K562 (cell line): Measurements from ENCODE around the gene LRRC59. TPM values are rescaled to one million over a fixed set of nuclear protein-coding genes. Genes with fewer than 3 reads are reported as not detected.
A peak's percentile ranks its signal among the peaks of the same experiment; 100 is the strongest.

Experiments used
- ASH1L ChIP-seq: fragments of 450-650 bp; IDR thresholded peaks from 2 replicates; pipeline ENCODE4 v1.6.1; 2018; ENCODE audit warnings: borderline replicate concordance, mild to moderate bottlenecking, low read depth; ENCODE audit not compliant: partially characterized antibody
- ATF1 ChIP-seq, 2 experiments: fragments of 450-650 bp in 1 of 2; IDR thresholded peaks; 2 replicates each; pipeline ENCODE4 v1.6.1; 2016; ENCODE audit warnings: missing compliant biosample characterization in 1 of 2, missing genetic modification characterization in 1 of 2
- CGGBP1 ChIP-seq: fragments of 250-450 bp; sonication (Bioruptor Pico); IDR thresholded peaks from 2 replicates; pipeline ENCODE4 v1.9.0; 2021; ENCODE audit warnings: mild to moderate bottlenecking
- GTF2F1 ChIP-seq: IDR thresholded peaks from 2 replicates; pipeline ENCODE4 v1.6.1; 2011; ENCODE audit warnings: low read depth, low read length, improper control_type of control experiment
- HDAC3 ChIP-seq: fragments of 450-650 bp; IDR thresholded peaks from 2 replicates; pipeline ENCODE4 v1.6.1; 2018; ENCODE audit warnings: borderline replicate concordance, mild to moderate bottlenecking, moderate library complexity; ENCODE audit not compliant: partially characterized antibody
- RAD51 ChIP-seq: fragments of 450-650 bp; IDR thresholded peaks from 2 replicates; pipeline ENCODE4 v1.7.1; 2016; ENCODE audit warnings: low read depth, mild to moderate bottlenecking, borderline replicate concordance
- TAF9B ChIP-seq: fragments of 450-650 bp; IDR thresholded peaks from 2 replicates; pipeline ENCODE4 v1.6.1; 2018; ENCODE audit warnings: mild to moderate bottlenecking; ENCODE audit not compliant: partially characterized antibody
- ZBTB40 ChIP-seq, 2 experiments: fragments of 450-650 bp in 1 of 2; sonication (generic) in 1 of 2; formaldehyde crosslinking in 1 of 2; IDR thresholded peaks; 2 replicates each; pipeline versions ENCODE4 v1.7.1 to v1.9.0; 2016 to 2022; ENCODE audit warnings: inconsistent platforms in 1 of 2, mild to moderate bottlenecking in 1 of 2, missing genetic modification reagents in 1 of 2
- ZNF518B ChIP-seq: fragments of 250-450 bp; sonication (Bioruptor Pico); IDR thresholded peaks from 2 replicates; pipeline ENCODE4 v1.5.0; 2021; ENCODE audit warnings: mild to moderate bottlenecking, moderate library complexity
- ZNF740 ChIP-seq, 3 experiments: fragments of 200-800 bp in 1 of 3; sonication (Bioruptor generic) in 1 of 3; sonication (generic) in 1 of 3; formaldehyde crosslinking in 1 of 3; IDR thresholded peaks; 2 replicates each; pipeline versions ENCODE4 v1.6.1 to v1.8.0; 2016 to 2022; ENCODE audit warnings: mild to moderate bottlenecking in 2 of 3, missing compliant biosample characterization in 2 of 3, missing genetic modification characterization in 2 of 3, missing genetic modification reagents in 1 of 3
- polyA plus RNA-seq, 8 experiments: library from polyadenylated mRNA; depleted of rRNA in 4 of 8; stranded (reverse) in 5 of 8; unstranded in 3 of 8; fragments of >200 nt; fragmentation: Nextera tagmentation in 2 of 8; fragmentation: Illumina TruSeq in 1 of 8; extraction: Ambion mirVana in 2 of 8; extraction: Trizol in 1 of 8; gene quantifications; 2 replicates each; pipeline versions ENCODE4 v1.2.1 to v1.2.3, GENCODE V29; 2011 to 2014; ENCODE audit warnings: inconsistent platforms in 1 of 8, missing spikeins in 1 of 8
- total RNA-seq, 7 experiments: library from RNA; depleted of rRNA in 6 of 7; stranded (reverse); fragments of >200 nt in 6 of 7; fragmentation: Illumina TruSeq in 2 of 7; extraction: Trizol in 2 of 7; gene quantifications; 2 replicates each; pipeline versions ENCODE4 v1.2.1 to v1.2.3, GENCODE V29; 2011 to 2021; ENCODE audit warnings: low replicate concordance in 1 of 7

LRRC59 gene
- total and polyA plus RNA-seq, 9 of the 15 experiments (the other 6 are each of a cell fraction or from before 2014, with no cell fraction given) = 27.8 to 244 (median 154) TPM

- no peak for TF ChIP-seq ZBTB40 (IDR thresholded peaks at IDR 0.05)
- no peak for TF ChIP-seq ZBTB40 (CRISPR knock-in tag; IDR thresholded peaks at IDR 0.05)
- TF ChIP-seq CGGBP1 (CRISPR knock-in tag) = no peak
- TF ChIP-seq ZNF518B (CRISPR knock-in tag) = no peak
- TF ChIP-seq ASH1L = no peak
- TF ChIP-seq ATF1 (CRISPR knock-in tag; IDR thresholded peaks at IDR 0.05) = no peak
- no peak for TF ChIP-seq ATF1 (tag; IDR thresholded peaks at IDR 0.05)
- no peak for TF ChIP-seq GTF2F1
- no peak for TF ChIP-seq HDAC3
- TF ChIP-seq RAD51 = peak; percentile 61; the same call in 1 of the 2 replicates
- TF ChIP-seq TAF9B = no peak
- no peak for TF ChIP-seq ZNF740 (CRISPR knock-in tag; IDR thresholded peaks at IDR 0.05)
- no peak for TF ChIP-seq ZNF740 (tag; IDR thresholded peaks at IDR 0.05)
These were observed 28.6 kb upstream of the LRRC59 start, which contains the start of gene ACSF2 (continued) for GRCh38 chr17:50425682-50426471.
